Measurements from ENCODE around the gene FRMD8. TPM values are rescaled to one million over a fixed set of nuclear protein-coding genes. Genes with fewer than 3 reads are reported as not detected.

Gene FRMD8
- total and polyA plus RNA-seq, 2 experiments from 2014 or later = 7.0 to 35.4 TPM

GRCh38 chr11:65429068-65429681, 42.7 kb downstream of the FRMD8 start:
- Histone ChIP-seq H3K79me2 (replicated peaks; ENCODE audit: insufficient read depth) (peaks cover 23% of the 10 kb centered on the region), H3K4me3 (no peak overlapping the region), H3K9me2 (ENCODE audit: insufficient read depth) (no peaks in the 10 kb centered on the region), H3K4me1 (ENCODE audit: insufficient read depth) (peaks cover 50% of the 10 kb centered on the region), H3F3A (replicated peaks; ENCODE audit: low read depth) (0 out of 2 replicates have a peak, but pooled peaks cover 5% of the 10 kb centered on the region), H3K27ac (ENCODE audit: low read depth) (no peak overlapping the region), H4K20me1 (replicated peaks; ENCODE audit: insufficient read depth) (no peaks in the 10 kb centered on the region), H3K4me2 (peak overlapping the region; percentile 0; the same call in 1 of the 2 replicates), H3K36me3 (ENCODE audit: insufficient read depth) (no peaks in the 10 kb centered on the region), H3K27me3 (ENCODE audit: insufficient read depth) (no peaks in the 10 kb centered on the region), H2AFZ (no peak overlapping the region)
- TF ChIP-seq CREB1 (CRISPR knock-in tag; IDR thresholded peaks at IDR 0.05; ENCODE audit: low read depth) (no peak), ETS1 (IDR thresholded peaks at IDR 0.05) (no peak), NANOG (IDR thresholded peaks at IDR 0.05; ENCODE audit: borderline replicate concordance) (no peak), REST (IDR thresholded peaks at IDR 0.05; ENCODE audit: unreplicated experiment) (no peak), ZNF331 (CRISPR knock-in tag; IDR thresholded peaks at IDR 0.05; ENCODE audit: low read depth) (no peak), ZNF114 (CRISPR knock-in tag; IDR thresholded peaks at IDR 0.05) (no peak), EZH2phosphoT487 (IDR thresholded peaks at IDR 0.05; ENCODE audit: unreplicated experiment) (no peak), ZNF462 (CRISPR knock-in tag; IDR thresholded peaks at IDR 0.05) (no peak), EZH2 (IDR thresholded peaks at IDR 0.05; ENCODE audit: low read depth, unreplicated experiment) (no peak), STAT1 (IDR thresholded peaks at IDR 0.05; ENCODE audit: unreplicated experiment) (no peak), CTCF (conservative IDR thresholded peaks at IDR 0.05; ENCODE audit: low read depth in 2 of 2) (no peak)
- DNase-seq (ENCODE audit: low spot score) = peak; percentile 35
- Mint-ChIP-seq H3K4me1 (peaks cover 56% of the 10 kb centered on the region), H3K9me3 (no peaks in the 10 kb centered on the region), H3K36me3 (ENCODE audit: low read depth) (no peaks in the 10 kb centered on the region), H3K4me3 (peak overlapping the region; percentile 7; the same call in 1 of the 3 replicates), H3K27ac (peak overlapping the region; percentile 32; the same call in 1 of the 2 replicates), H3K27me3 (ENCODE audit: insufficient read depth, low read depth, poor library complexity) (peaks cover 4% of the 10 kb centered on the region)
- peak; percentile 10 for ATAC-seq
